Gastrocnemius medialis (tissue), 4 donors: Measurements from ENCODE around the gene PLCB2. TPM values are rescaled to one million over a fixed set of nuclear protein-coding genes. Genes with fewer than 3 reads are reported as not detected.

Experiments used
- ATAC-seq, 2 donors: fragments of 150-250 bp; one replicate each; pipeline ENCODE4 v1.9.1; 2016
- DNase-seq, 2 donors: peaks; one replicate each; pipeline ENCODE4 v3.0.0-alpha.2; 2019
- H3K27ac ChIP-seq, 4 donors: fragments of 200-600 bp; sonication (generic); 1 replicate in 1 of 4; 2 replicates in 3 of 4; pipeline ENCODE4 v1.5.1; 2016 to 2018; ENCODE audit warnings: mild to moderate bottlenecking in 2 of 4, moderate library complexity in 1 of 4
- H3K27me3 ChIP-seq, 3 donors: fragments of 200-600 bp; sonication (generic) in 2 of 3; 1 replicate in 1 of 3; 2 replicates in 2 of 3; pipeline versions ENCODE4 v1.5.1 to v1.6.0; 2016 to 2019; ENCODE audit warnings: mild to moderate bottlenecking in 1 of 3, moderate library complexity in 1 of 3
- H3K36me3 ChIP-seq, 2 donors: fragments of 200-600 bp; sonication (generic) in 1 of 2; one replicate each; pipeline ENCODE4 v1.5.1; 2017 to 2018
- H3K4me1 ChIP-seq, 2 donors: fragments of 200-600 bp; sonication (generic) in 1 of 2; one replicate each; pipeline ENCODE4 v1.5.1; 2016 to 2017; ENCODE audit warnings: mild to moderate bottlenecking in 2 of 2
- H3K4me3 ChIP-seq, 4 donors: fragments of 200-600 bp; sonication (generic) in 3 of 4; 1 replicate in 1 of 4; 2 replicates in 3 of 4; pipeline ENCODE4 v1.5.1; 2016 to 2019; ENCODE audit warnings: mild to moderate bottlenecking in 2 of 4
- H3K9me3 ChIP-seq, 3 donors: fragments of 200-600 bp; sonication (generic) in 2 of 3; 1 replicate in 1 of 3; 2 replicates in 2 of 3; pipeline ENCODE4 v1.5.1; 2016 to 2019
- CTCF ChIP-seq, 5 experiments: fragments of 450-650 bp in 3 of 5; fragments of 200-600 bp in 2 of 5; sonication (generic) in 2 of 5; IDR thresholded peaks in 4 of 5; conservative IDR thresholded peaks in 1 of 5; 1 replicate in 4 of 5; 2 replicates in 1 of 5; pipeline ENCODE4 v1.5.1; 2016 to 2019; ENCODE audit warnings: antibody characterized with exemption in 5 of 5, mild to moderate bottlenecking in 3 of 5, moderate library complexity in 3 of 5
- POLR2A ChIP-seq, 2 donors: fragments of 450-650 bp; IDR thresholded peaks; one replicate each; pipeline ENCODE4 v1.6.1; 2017; ENCODE audit warnings: antibody characterized with exemption in 2 of 2, mild to moderate bottlenecking in 2 of 2, moderate library complexity in 2 of 2
- in situ Hi-C, 4 donors: fragments of 200-750 bp; cut with MboI; loops; one replicate each; pipeline versions ENCODE4 v1.15.0 to v1.8.0; 2017; ENCODE audit warnings: low sequenced_read_pairs in 4 of 4
- intact Hi-C: fragments of 100-400 bp; cut with DNase I; formaldehyde crosslinking; loops from one replicate; pipeline ENCODE4 v1.15.1; 2023; ENCODE audit warnings: low total_unique reads
- total RNA-seq, 4 donors: library from RNA; depleted of rRNA; stranded (reverse); fragments of >200 nt; gene quantifications; one replicate each; pipeline versions ENCODE4 v1.1.0 to v1.2.3, GENCODE V29; 2016

Gene PLCB2
- total RNA-seq, 4 donors from 2014 or later = 0.72 to 2.0 (median 1.4) TPM; not detected in 1

- Histone ChIP-seq H3K4me1 (no peaks in the 10 kb centered on the region), H3K9me3 (no peaks in the 10 kb centered on the region), H3K27ac (no peak overlapping the region), H3K36me3 (no peaks in the 10 kb centered on the region), H3K4me3 (no peak overlapping the region), H3K27me3 (peaks cover 0 to 8% (median 0%) of the 10 kb centered on the region in 3 donors)
- intact Hi-C loops = no loop called here
- in situ Hi-C loops = no loop called here
- no peak for ATAC-seq
- no peak for DNase-seq
- no peak for TF ChIP-seq CTCF (IDR thresholded peaks at IDR 0.05 in 4 of 5, conservative IDR thresholded peaks at IDR 0.05 in 1 of 5)
- no peak for TF ChIP-seq POLR2A (IDR thresholded peaks at IDR 0.05)
Measured at GRCh38 chr15:40296561-40297230, 11.0 kb downstream of the PLCB2 start.

- intact Hi-C loops = no loop called here
- Histone ChIP-seq H3K4me3 (no peak overlapping the region), H3K9me3 (no peaks in the 10 kb centered on the region), H3K4me1 (peaks cover 0 to 6% of the 10 kb centered on the region in 2 donors), H3K27me3 (peaks cover 0 to 14% (median 0%) of the 10 kb centered on the region in 3 donors), H3K36me3 (no peaks in the 10 kb centered on the region), H3K27ac (no peak overlapping the region)
- ATAC-seq (no peak), DNase-seq (no peak)
- TF ChIP-seq POLR2A (IDR thresholded peaks at IDR 0.05) = no peak
- TF ChIP-seq CTCF (IDR thresholded peaks at IDR 0.05 in 4 of 5, conservative IDR thresholded peaks at IDR 0.05 in 1 of 5) = no peak
- in situ Hi-C loops = no loop called here
Measured at GRCh38 chr15:40295877-40296560, 11.7 kb downstream of the PLCB2 start.

DNA sequence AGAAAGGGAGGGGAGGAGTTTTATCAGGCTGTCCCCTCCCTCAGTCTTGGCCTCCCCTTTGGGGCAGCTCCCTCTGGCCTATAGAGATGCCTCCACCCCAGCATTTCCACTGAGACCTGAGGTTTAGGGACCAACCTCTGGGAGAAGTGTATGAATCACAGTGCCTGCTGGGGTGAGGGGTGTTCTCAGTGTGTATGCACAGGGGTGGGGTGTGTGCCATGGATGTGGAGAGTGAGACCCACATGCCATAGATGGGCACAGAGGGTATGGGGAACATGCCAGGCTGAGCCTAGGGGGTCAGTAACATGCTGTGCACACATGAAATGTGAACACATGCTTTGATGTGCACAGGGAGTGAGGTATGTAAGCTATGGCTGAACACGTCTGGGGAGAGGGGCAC is 12.4 kb downstream of the PLCB2 start:
- Histone ChIP-seq H3K4me1 (peaks cover 0 to 9% of the 10 kb centered on the region in 2 donors), H3K9me3 (no peaks in the 10 kb centered on the region), H3K27me3 (peaks cover 0 to 19% (median 0%) of the 10 kb centered on the region in 3 donors), H3K27ac (no peak overlapping the region), H3K4me3 (no peak overlapping the region), H3K36me3 (no peaks in the 10 kb centered on the region)
- ATAC-seq = no peak
- TF ChIP-seq POLR2A (IDR thresholded peaks at IDR 0.05) (no peak), CTCF (IDR thresholded peaks at IDR 0.05 in 4 of 5, conservative IDR thresholded peaks at IDR 0.05 in 1 of 5) (no peak)
- DNase-seq = no peak
- in situ Hi-C loops = no loop called here
- intact Hi-C loops = no loop called here

DNA sequence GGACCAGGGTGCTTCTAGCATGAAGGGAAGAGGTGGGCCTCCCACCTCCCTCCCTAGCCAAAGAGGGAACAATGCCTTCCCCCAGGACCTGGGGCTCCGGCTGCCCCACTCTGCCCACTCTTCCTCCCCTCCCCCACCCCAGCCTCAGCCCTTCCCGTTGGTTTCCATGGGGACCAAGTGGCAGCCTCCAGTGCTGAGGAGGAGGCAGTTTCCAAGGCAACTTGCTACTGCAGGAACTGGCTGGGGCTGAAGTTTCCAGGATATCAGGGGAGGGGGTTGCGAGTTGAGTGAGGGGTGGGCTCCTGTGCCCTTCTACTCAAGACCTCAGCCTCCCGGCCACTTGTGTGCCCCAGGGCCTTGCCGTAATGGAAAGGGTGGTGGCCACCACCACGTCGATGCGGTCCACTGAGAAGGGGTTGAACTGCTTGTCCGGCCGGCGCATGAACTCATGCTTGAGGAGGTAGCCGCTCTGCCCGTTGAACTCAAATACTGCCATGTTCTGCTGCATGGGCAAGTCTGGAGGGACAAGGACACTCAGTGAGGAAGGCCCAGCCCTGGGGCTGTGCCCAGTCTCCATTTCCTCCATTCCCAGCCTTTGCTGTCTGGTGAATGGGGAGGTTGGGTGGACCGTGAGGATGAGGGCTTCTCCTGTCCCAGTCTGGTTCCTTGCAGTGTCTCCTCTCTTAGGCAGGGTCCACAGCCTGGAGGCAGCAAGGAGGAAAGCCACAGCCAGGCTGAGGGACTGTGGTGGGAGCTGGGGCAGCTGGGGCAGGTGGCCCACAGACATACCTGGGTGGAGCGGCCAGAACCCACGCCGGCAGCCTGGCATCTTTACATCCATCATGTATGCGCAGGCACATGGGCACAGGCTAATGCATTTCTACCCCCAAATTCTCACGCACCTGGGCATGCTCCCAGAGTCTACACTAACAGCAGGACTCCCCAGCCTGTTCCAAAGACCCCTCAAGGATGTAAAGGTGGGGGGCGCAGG is 13.5 kb downstream of the PLCB2 start:
- intact Hi-C loops = no loop called here
- TF ChIP-seq POLR2A (IDR thresholded peaks at IDR 0.05) (no peak), CTCF (IDR thresholded peaks at IDR 0.05 in 4 of 5, conservative IDR thresholded peaks at IDR 0.05 in 1 of 5) (no peak)
- Histone ChIP-seq H3K27me3 (peaks cover 0 to 16% (median 0%) of the 10 kb centered on the region in 3 donors), H3K27ac (no peak overlapping the region), H3K36me3 (no peaks in the 10 kb centered on the region), H3K9me3 (no peaks in the 10 kb centered on the region), H3K4me1 (peaks cover 0 to 9% of the 10 kb centered on the region in 2 donors), H3K4me3 (no peak overlapping the region)
- DNase-seq = no peak
- ATAC-seq = no peak
- in situ Hi-C loops = no loop called here
